Esophagus muscularis mucosa (tissue), 4 donors: Measurements from ENCODE around the gene B4GALT7.

Experiments used
- EP300 ChIP-seq: sonication (generic); formaldehyde crosslinking; IDR thresholded peaks from one replicate; pipeline ENCODE4 v1.6.1; 2017; ENCODE audit warnings: antibody characterized with exemption
- POLR2A ChIP-seq: fragments of 450-650 bp; IDR thresholded peaks from one replicate; pipeline ENCODE4 v1.6.1; 2017; ENCODE audit warnings: antibody characterized with exemption, moderate library complexity, mild to moderate bottlenecking, low read depth
- TF ChIP-seq, protein P1 (sequence below), 3 experiments: fragments of 200-600 bp in 2 of 3; fragments of 450-650 bp in 1 of 3; sonication (generic) in 2 of 3; IDR thresholded peaks; one replicate each; pipeline ENCODE4 v1.5.1; 2017 to 2019; ENCODE audit warnings: antibody characterized with exemption in 3 of 3, mild to moderate bottlenecking in 2 of 3, moderate library complexity in 1 of 3

DNA sequence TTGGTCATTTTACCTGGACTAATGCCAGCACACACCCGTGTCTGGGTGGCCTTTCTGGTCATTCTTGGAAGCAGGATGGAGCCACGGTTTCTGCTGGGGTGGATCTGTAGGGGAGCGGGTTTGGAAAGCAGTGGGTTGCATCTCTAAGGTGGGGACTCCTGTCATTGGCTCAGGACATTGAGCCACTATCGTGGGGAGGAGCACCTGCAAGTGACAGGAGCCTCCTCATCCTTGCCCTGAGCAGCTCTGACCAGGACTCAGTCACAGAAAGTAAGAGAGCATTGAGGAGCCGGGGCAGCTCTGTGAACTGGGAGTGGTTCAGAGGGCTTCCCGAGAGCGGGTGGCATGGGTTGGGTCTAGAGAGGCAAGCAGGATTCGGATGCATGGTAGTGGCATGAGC lies 3.7 kb downstream of the B4GALT7 start:
- TF ChIP-seq, protein P1, sequence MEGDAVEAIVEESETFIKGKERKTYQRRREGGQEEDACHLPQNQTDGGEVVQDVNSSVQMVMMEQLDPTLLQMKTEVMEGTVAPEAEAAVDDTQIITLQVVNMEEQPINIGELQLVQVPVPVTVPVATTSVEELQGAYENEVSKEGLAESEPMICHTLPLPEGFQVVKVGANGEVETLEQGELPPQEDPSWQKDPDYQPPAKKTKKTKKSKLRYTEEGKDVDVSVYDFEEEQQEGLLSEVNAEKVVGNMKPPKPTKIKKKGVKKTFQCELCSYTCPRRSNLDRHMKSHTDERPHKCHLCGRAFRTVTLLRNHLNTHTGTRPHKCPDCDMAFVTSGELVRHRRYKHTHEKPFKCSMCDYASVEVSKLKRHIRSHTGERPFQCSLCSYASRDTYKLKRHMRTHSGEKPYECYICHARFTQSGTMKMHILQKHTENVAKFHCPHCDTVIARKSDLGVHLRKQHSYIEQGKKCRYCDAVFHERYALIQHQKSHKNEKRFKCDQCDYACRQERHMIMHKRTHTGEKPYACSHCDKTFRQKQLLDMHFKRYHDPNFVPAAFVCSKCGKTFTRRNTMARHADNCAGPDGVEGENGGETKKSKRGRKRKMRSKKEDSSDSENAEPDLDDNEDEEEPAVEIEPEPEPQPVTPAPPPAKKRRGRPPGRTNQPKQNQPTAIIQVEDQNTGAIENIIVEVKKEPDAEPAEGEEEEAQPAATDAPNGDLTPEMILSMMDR (IDR thresholded peaks at IDR 0.05) = no peak
- TF ChIP-seq POLR2A (no peak), EP300 (no peak)
